NCI-H1048 (cell line): Measurements from ENCODE around the gene MRPL17.

Experiments
- DNase-seq: peaks from one replicate; lab custom pipeline; 2025; lab: John Stamatoyannopoulos, UW

MRPL17 gene

GRCh38 chr11:6632116-6633073 lies 50.7 kb downstream of the MRPL17 start:
- no peak for DNase-seq

- no peak for DNase-seq
Measured at GRCh38 chr11:6631361-6631890, 51.7 kb downstream of the MRPL17 start.

- no peak for DNase-seq
Measured at GRCh38 chr11:6630632-6631291, 52.4 kb downstream of the MRPL17 start.
